AG09319 (cell line): ENCODE measurements around the gene SCN4A.

Experiments
- DNase-seq: peaks from one replicate; pipeline ENCODE4 v3.0.0-alpha.2; 2010; ENCODE audit warnings: low read depth; ENCODE audit errors: extremely low read depth
- TF ChIP-seq, protein P1 (sequence below): IDR thresholded peaks from 2 replicates; pipeline ENCODE4 v1.5.1; 2011; ENCODE audit warnings: low read depth, mild to moderate bottlenecking, inconsistent platforms, low read length, moderate library complexity

Gene SCN4A

DNA sequence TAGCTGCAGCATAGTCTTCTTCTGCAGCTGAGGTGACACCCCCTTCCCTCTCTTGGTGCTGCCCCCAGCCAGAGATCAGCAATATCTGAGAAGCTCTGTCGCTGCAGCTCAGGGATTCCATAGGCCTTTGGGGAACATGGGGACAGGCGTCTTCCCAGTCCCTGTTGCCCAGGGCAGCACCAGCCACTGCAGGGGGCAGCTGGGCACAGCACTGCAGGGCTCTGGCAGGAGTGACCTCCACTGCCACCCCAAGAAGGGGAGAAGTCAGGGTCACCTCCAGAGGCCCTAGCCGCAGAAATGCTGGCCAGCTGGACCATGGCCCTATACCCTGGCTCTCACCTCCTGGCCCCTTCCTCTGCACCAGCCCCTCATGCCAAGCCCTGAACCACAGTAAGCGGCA lies 16.9 kb downstream of the SCN4A start:
- no peak for DNase-seq
- TF ChIP-seq, protein P1, sequence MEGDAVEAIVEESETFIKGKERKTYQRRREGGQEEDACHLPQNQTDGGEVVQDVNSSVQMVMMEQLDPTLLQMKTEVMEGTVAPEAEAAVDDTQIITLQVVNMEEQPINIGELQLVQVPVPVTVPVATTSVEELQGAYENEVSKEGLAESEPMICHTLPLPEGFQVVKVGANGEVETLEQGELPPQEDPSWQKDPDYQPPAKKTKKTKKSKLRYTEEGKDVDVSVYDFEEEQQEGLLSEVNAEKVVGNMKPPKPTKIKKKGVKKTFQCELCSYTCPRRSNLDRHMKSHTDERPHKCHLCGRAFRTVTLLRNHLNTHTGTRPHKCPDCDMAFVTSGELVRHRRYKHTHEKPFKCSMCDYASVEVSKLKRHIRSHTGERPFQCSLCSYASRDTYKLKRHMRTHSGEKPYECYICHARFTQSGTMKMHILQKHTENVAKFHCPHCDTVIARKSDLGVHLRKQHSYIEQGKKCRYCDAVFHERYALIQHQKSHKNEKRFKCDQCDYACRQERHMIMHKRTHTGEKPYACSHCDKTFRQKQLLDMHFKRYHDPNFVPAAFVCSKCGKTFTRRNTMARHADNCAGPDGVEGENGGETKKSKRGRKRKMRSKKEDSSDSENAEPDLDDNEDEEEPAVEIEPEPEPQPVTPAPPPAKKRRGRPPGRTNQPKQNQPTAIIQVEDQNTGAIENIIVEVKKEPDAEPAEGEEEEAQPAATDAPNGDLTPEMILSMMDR, result no peak

DNA sequence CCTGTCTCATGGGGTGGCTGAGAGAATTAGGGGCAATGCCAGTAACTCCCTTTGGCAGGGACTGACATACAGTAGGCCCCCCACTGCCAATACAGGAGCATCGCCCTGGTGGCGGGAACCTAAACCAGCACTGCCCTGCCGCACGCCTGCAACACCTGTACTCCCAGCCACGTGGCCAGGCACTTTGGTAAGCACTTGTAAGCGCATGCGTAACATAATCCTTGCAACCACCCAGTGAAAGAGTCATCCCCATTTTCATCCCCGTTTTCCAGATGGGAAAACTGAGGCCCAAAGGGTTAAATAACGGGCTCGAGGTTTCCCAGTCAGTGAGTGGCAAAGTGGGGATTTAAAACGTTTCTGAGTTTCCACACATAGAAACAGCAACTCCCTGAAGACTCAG lies 17.5 kb downstream of the SCN4A start:
- TF ChIP-seq, protein P1, result no peak
- no peak for DNase-seq

DNA sequence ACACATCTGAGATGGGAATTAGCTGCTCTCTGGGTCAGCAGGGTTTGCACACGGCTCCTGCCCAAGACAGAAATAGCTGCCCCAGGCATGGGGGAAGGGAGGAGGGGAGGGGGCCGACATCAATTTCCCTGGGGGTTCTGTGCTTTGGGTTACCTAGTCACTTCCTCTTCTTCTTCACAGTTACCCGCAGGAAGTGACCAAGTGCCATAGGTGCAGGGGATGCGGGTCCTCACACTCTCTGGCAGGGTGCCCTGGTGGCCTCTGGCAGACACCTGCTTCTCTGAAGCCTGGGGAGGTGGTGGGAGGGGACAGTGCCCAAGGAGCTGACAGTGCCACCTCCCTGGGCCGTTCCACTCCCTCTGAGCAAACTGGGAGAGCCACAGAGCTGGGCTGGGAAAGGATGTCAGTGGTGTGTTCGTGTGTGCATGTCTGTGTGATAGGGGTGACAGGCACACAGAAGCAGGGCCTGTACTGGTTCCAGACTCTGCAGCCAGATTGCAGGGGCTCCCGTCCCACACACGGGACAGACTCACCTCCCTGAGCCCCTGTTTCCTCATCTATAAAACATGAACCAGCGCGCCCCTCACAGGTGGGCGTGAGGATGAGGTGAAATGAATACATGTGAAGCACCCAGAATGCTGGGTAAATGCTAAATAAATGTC lies 18.2 kb downstream of the SCN4A start:
- TF ChIP-seq, protein P1, result no peak
- DNase-seq, result no peak

DNA sequence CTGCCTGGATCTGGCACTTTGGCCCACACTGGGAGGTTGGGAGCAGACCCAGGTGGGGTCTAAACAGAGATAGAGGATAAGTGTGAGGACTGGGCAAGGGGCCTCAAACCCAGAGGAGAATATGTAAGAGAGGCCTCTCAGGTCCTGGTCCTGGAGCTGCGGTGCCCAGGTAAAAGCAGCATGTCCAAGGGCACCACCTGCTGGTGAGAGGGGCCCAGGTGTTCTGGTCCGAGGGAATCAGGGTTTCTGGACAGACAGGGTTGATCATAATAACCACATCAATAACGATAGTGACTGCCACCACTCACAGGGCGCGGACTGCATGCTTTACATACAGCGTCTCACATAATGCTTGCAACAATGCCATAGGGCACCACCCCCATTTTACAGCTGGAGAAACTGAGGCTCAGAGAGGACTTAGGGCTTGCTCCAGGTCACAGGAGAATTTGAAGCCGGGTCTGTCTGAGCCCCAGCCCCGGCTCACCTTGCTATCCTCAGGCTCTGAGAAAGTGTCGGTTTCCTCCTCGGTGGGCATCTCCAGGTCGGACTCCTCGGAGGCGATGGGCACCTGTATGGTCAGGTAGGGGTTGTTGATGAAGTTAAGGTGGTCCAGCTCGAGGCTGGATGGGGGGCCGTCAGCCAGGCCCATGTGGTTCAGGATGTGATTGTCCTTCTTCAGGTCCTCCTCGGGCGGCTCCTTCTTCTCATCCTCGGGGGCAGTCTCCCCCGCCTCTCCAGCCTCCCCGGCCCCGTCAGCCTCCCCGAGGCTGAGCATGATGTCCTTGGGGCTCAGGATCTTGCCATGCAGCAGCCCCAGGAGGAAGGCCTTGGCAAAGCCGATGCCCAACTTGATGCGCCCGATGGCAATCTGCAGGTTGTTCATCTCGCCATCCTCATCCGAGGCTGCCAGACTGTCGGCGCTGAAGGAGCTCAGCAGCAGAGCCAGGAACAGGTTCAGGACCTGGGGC lies 21.5 kb downstream of the SCN4A start:
- DNase-seq, result no peak
- TF ChIP-seq, protein P1, result peak; percentile 11

DNA sequence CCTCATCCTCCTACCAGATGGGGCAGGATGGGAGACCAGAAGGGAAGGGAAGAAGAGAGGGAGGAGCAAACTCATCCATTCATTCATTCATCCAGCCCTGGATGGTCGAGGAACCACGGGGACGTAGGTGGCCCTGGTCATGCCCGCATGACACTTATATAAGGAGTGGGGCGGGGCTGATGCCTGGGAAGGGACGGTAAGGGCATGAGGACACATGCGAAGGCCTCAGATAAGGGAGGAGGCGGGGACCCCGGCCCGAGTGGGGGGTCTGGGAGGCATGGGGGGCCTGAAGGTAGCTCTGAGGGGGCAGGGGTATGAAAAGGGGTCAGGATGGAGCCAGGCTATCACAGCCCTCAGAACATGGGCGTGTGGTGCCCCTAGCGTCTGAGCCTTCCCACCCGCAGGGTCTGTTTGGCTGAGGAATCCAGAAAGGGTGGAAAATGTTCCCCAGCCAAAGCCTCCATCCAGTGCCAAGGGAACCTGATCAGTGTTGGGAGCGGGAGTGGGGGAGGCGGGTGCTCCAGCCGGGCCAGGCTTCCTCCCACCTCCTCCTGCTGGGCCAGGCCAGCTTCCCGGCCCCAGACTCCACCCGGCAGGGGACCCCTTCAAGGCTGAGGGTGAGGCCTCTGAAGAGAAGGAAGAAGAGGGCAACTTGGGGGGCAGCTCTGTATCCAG lies 23.0 kb downstream of the SCN4A start:
- TF ChIP-seq, protein P1, result no peak

DNA sequence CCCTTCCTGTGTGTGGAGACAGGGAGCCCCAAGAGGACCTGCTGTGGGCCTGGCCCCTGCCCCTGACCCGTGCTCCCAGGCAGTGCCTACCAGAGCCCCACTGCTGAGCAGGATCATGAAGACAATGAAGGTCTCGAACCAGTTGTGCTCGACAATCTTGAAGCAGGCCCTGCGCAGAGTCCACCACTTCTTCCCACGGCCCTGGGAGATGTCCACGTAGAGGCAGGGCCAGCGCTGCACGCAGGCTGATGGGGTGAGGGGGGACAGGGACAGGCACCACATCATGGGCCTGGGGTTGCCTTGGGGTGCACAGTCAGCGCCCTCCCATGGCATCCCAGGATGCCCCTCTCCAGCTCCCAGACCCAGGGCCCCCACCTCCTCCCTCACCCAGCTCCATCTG lies 24.2 kb downstream of the SCN4A start:
- TF ChIP-seq, protein P1, result no peak
- DNase-seq, result no peak

More for the DNA sequence above, 23.0 kb downstream of the SCN4A start:
- DNase-seq, result no peak
